Duodenal mucosa (tissue), 2 donors: ENCODE data around the gene CCDC83.

Source experiments
- H3K27ac ChIP-seq: one replicate; pipeline ENCODE4 v1.7.0; 2013; ENCODE audit warnings: low read depth, low read length
- H3K27me3 ChIP-seq, 2 donors: one replicate each; pipeline ENCODE4 v1.7.0; 2013; ENCODE audit warnings: low read length in 2 of 2, control low read depth in 1 of 2; ENCODE audit not compliant: insufficient read depth in 2 of 2, control insufficient read depth in 1 of 2
- H3K36me3 ChIP-seq, 2 donors: one replicate each; pipeline ENCODE4 v1.7.0; 2013; ENCODE audit warnings: low read length in 2 of 2, control low read depth in 1 of 2; ENCODE audit not compliant: insufficient read depth in 2 of 2, control insufficient read depth in 1 of 2
- H3K4me1 ChIP-seq, 2 donors: one replicate each; pipeline ENCODE4 v1.7.0; 2013; ENCODE audit warnings: low read length in 2 of 2, control low read depth in 1 of 2; ENCODE audit not compliant: insufficient read depth in 2 of 2, control insufficient read depth in 1 of 2
- H3K4me3 ChIP-seq, 2 donors: one replicate each; pipeline ENCODE4 v1.7.0; 2013; ENCODE audit warnings: low read length in 2 of 2, low read depth in 1 of 2
- H3K9ac ChIP-seq, 2 donors: one replicate each; pipeline ENCODE4 v1.7.0; 2013; ENCODE audit warnings: low read length in 2 of 2, low read depth in 1 of 2
- H3K9me3 ChIP-seq, 2 donors: one replicate each; pipeline ENCODE4 v1.7.0; 2013; ENCODE audit warnings: low read length in 2 of 2, control low read depth in 1 of 2; ENCODE audit not compliant: control insufficient read depth in 1 of 2

The CCDC83 gene

DNA sequence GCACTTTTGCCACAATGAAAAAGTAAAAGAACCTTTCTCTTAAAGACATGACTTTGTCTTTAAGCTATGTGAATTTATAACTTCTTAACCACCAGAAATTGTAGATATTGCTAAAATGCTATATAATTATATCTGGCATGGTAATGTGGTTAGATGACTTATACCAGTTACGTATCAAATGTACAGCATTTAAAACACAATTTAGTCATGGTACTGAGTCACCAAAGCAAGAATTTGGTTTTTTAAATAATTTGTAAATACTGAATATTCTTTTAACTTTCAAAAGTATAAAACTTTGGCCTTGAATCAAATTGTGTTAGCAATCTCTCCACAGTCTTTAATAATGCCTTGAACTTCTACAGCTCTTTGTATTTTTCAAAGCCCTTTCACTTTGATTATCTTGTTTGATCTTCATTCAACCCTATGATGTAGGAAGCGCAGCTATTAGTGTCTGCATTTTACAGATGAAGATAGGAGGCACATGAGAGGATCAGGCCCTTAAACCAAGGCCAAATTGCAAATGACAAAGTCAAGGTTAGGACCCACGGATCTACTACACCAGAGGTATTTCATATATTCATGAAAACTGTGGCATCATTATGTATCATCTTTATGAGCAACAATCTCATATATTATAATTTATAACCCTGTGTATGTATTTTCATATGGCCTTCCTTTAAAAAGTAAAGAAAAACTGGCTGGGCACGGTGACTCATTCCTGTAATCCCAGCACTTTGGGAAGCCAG, 39.8 kb upstream of the CCDC83 start:
- Histone ChIP-seq H3K27ac (no peak overlapping the region), H3K4me1 (peaks cover 21 to 25% of the 10 kb centered on the region in 2 donors), H3K36me3 (no peaks in the 10 kb centered on the region), H3K9ac (no peak overlapping the region), H3K27me3 (no peaks in the 10 kb centered on the region), H3K4me3 (no peak overlapping the region), H3K9me3 (no peaks in the 10 kb centered on the region)

DNA sequence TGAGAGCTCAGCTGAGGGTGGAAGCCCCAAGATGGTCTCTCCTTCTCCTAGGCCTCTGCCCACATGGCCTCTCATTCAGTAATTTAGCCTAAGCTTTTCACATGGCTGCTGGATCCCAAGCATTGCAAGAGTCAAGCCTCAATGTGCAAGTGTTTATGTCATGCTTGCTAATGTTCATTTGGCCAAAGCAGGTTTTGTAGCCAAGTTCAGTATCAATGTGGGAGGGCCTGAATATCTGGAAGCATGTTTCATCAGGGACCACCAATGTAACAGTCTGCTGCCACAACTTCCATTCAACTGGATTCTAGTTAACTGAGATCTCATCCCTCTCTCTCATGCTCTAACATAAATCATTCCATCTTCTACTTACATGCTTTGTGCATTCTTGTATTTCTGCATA, 35.7 kb upstream of the CCDC83 start:
- Histone ChIP-seq H3K9ac (no peak overlapping the region), H3K27me3 (no peaks in the 10 kb centered on the region), H3K4me1 (peaks cover 2 to 17% of the 10 kb centered on the region in 2 donors), H3K27ac (no peak overlapping the region), H3K4me3 (no peak overlapping the region), H3K9me3 (no peaks in the 10 kb centered on the region), H3K36me3 (no peaks in the 10 kb centered on the region)

DNA sequence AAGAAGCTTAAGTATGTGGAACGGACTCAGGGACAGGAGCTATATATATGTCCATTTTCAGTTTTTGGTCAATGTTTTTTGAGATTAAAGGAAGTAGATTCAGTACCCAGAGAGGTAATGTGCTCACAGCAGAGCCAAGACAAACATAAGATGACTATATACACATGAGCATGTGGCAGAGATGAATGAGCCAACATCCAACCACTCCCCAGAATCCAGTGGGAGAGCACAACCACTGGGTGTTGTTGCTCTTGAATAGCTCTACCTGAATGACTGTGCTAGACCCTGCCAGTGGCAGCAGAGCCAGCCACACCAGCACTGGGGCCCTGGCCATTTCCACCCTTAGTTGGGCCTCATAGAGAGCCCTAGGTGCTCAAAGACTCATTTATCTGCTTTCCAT, 33.5 kb upstream of the CCDC83 start:
- Histone ChIP-seq H3K4me1 (peaks cover 10 to 19% of the 10 kb centered on the region in 2 donors), H3K27me3 (no peaks in the 10 kb centered on the region), H3K27ac (no peak overlapping the region), H3K36me3 (no peaks in the 10 kb centered on the region), H3K9ac (no peak overlapping the region), H3K9me3 (no peaks in the 10 kb centered on the region), H3K4me3 (no peak overlapping the region)

DNA sequence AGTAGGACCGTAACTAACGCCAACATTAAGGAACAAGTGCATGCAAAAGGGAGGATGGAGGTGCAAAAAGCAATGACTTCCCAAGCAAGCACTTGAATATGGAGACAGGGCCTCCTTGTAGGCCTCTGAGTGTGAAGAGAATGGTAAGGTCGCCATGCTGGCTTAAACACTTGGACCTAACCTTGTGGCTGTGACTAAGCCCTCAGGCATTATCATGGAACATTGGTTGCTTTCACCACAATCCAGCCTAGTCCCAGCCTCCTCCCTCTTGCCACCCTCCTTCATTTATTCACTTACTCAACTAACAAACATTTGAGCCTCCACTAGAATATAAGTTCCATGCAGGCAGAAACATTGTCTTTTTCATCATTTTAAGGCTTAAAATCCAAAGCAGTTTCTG, 32.4 kb upstream of the CCDC83 start:
- Histone ChIP-seq H3K9ac (no peak overlapping the region), H3K27ac (no peak overlapping the region), H3K4me1 (peaks cover 12 to 30% of the 10 kb centered on the region in 2 donors), H3K27me3 (no peaks in the 10 kb centered on the region), H3K36me3 (no peaks in the 10 kb centered on the region), H3K9me3 (no peaks in the 10 kb centered on the region), H3K4me3 (no peak overlapping the region)

DNA sequence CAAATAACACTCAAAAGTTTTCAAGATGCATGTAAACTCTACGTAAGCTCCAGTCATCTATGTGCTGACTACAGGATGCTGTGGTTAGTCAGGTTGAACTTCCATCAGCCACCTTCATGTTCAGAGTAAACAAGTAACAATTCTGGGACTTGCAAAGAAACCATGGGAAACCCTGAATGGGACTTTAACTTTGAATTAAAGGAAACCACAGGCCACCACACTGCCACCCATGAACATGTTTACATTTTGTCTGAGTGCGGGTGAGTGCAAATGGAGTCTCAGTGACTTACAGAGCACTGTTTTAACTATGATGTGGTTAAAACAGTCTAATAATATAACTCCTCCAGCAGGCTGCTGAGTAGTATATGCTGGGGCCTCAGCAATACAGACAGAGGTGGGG, 31.4 kb upstream of the CCDC83 start:
- no peaks in the 10 kb centered on the region for H3K27me3 ChIP-seq
- no peak overlapping the region for H3K9ac ChIP-seq
- H3K9me3 ChIP-seq = no peaks in the 10 kb centered on the region
- H3K4me3 ChIP-seq = no peak overlapping the region
- no peak overlapping the region for H3K27ac ChIP-seq
- no peaks in the 10 kb centered on the region for H3K36me3 ChIP-seq
- peaks cover 20 to 40% of the 10 kb centered on the region in 2 donors for H3K4me1 ChIP-seq

DNA sequence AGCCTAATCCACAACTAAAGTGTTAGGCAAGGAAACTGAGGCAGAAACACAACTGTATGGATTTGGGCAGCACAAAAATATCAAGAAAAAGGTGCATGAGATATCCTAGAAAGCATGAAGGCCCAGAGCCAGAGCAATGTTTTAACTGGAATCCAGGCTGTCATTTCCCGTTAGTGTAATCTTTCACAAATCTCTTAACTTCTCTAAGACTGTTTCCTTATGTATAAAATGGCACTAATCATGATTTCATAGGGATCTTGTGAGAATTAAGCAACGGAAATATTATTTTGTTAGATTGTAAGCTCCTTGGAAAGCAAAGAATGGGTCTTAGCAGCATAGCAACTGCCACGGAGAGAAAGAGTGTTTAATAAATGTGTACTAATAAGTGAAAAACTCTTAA, 29.6 kb upstream of the CCDC83 start:
- H3K4me1 ChIP-seq = peaks cover 20 to 42% of the 10 kb centered on the region in 2 donors
- no peaks in the 10 kb centered on the region for H3K36me3 ChIP-seq
- no peaks in the 10 kb centered on the region for H3K9me3 ChIP-seq
- no peak overlapping the region for H3K4me3 ChIP-seq
- no peak overlapping the region for H3K27ac ChIP-seq
- no peaks in the 10 kb centered on the region for H3K27me3 ChIP-seq
- no peak overlapping the region for H3K9ac ChIP-seq

DNA sequence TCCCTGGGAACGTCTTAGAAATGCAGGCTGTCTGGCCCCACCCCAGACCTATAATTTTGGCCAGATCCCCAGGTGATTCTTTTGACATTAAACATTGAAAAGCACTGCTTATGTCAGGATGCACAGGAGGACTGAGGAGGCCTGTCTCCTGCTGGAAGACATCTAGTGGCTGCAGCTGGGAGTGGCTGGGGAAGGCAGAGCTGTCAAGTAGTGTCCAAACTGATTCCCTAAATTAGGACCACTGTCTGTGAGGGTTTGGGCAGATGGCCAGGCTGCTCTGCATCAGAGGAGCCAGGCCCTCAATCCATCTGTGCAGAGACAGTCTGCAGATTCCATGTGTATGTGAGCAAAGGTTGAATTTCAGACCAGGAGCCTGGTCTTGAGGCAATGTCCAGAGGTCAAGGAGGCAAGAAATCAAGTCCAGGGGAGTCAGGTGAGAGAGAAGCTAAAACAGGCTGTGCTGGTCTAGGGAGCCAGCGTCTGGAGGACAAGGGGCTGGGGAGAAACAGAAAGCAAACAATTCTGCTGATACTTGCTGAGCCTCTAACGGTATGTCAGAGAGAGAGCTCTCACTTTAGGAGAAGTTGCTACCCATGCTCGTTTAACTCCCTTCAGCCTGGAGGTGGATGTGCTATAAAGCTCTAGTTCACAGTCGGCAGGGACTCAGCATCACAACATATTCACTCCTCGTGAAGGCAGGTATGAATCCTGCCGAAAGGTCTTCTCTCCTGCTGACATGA, 28.9 kb upstream of the CCDC83 start:
- Histone ChIP-seq H3K4me1 (peaks cover 20 to 48% of the 10 kb centered on the region in 2 donors), H3K9ac (no peak overlapping the region), H3K36me3 (no peaks in the 10 kb centered on the region), H3K27me3 (no peaks in the 10 kb centered on the region), H3K4me3 (no peak overlapping the region), H3K27ac (no peak overlapping the region), H3K9me3 (no peaks in the 10 kb centered on the region)

DNA sequence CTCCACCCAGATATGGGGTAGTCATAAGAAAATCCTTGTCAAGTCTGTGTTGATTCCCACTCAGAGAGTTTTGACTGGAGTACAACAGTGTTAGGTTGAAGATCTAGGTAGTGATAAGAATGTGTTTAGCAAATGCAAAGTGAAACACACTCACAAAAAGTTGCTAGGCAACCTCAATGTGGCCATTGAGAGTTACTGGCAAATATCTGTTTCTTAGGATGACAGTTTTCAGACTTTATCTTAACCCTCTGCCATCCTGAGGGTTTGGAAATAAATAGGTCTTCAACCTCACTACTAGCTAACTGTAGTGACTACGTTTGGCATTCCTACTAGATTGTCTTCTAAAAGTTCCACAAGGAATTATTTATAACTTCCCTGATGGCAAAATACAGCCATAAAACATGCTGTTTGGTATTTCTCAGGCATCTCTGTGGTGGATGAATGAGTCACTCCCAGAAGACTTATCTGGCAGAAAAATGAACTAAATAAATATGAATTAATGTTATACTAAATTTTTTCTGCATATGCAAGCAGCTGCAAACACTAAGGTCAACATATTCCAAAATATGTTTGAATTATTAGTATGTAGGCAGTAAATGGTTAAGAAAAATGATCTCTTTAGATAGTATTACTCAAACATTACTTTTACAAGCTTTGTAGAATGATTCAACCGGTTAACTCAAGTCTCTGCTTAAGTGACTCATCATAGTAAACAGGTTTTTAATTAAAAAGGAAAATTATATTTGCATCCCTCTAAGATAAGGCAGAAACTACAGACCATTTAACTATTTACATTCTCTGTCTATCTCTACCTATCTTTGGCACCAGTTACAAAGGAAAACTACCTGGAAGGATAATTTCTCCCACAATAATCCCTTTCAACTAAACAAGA, 27.2 kb upstream of the CCDC83 start:
- Histone ChIP-seq H3K27me3 (no peaks in the 10 kb centered on the region), H3K4me1 (peaks cover 20 to 38% of the 10 kb centered on the region in 2 donors), H3K36me3 (no peaks in the 10 kb centered on the region), H3K27ac (no peak overlapping the region), H3K9me3 (no peaks in the 10 kb centered on the region), H3K9ac (no peak overlapping the region), H3K4me3 (no peak overlapping the region)

DNA sequence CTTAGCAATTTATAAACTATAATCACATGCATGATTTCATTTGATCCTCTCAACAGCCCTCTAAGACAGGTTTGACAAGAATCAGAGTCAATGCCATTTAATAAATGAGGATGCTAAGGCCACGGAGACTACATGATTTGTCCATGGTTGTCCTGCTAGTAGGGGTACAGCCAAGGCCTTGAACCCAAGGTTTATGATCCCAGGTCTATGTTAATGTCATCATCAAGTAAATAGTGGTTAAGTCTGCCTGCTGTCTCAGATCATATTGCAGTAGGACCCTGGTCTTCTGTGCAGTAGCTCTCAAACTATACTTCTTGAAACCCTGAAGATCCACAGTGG, 26.6 kb upstream of the CCDC83 start:
- Histone ChIP-seq H3K9me3 (no peaks in the 10 kb centered on the region), H3K4me3 (no peak overlapping the region), H3K27me3 (no peaks in the 10 kb centered on the region), H3K27ac (no peak overlapping the region), H3K9ac (no peak overlapping the region), H3K36me3 (no peaks in the 10 kb centered on the region), H3K4me1 (peaks cover 20 to 36% of the 10 kb centered on the region in 2 donors)

DNA sequence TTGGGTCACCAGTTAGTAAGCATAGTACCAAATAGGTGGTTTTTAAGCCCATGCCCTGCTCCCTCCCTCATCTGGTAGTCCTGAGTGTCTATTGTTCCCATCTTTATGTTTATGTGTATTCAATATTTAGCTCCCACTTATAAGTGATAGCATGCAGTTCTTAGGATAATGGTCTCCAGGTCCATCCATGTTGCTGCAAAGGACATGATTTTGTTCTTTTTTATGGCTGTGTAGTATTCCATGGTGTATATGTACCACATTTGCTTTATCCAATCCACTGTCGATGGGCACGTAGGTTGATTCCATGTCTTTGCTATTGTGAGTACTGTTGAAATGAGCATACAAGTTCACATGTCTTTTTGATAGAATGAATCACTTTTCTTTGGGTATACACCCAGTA, 26.0 kb upstream of the CCDC83 start:
- H3K9me3 ChIP-seq = no peaks in the 10 kb centered on the region
- no peaks in the 10 kb centered on the region for H3K36me3 ChIP-seq
- no peak overlapping the region for H3K4me3 ChIP-seq
- no peak overlapping the region for H3K27ac ChIP-seq
- no peak overlapping the region for H3K9ac ChIP-seq
- no peaks in the 10 kb centered on the region for H3K27me3 ChIP-seq
- H3K4me1 ChIP-seq = peaks cover 20 to 36% of the 10 kb centered on the region in 2 donors
